Activated naive CD4-positive, alpha-beta T cell treated with anti-CD3 and anti-CD28 coated beads, Interleukin-2, amount 10 ng/mL, durations not matched to agents 7 days and 5 days (primary cell): ENCODE measurements around the gene SPATS2L.

Experiments used
- CTCF ChIA-PET: fragments of 350-600 bp; sonication (Branson Sonifier 250); formaldehyde crosslinking; loops from one replicate; lab custom pipeline; 2021; ENCODE audit warnings: antibody characterized with exemption; lab: Charles Lee
- DNase-seq: peaks from one replicate; pipeline ENCODE4 v3.0.0-alpha.2; 2020
- H3K27ac Mint-ChIP-seq: one replicate; pipeline ENCODE4 v1.8.0; 2021; ENCODE audit warnings: mild to moderate bottlenecking, moderate library complexity, mixed read lengths
- H3K27me3 Mint-ChIP-seq: one replicate; pipeline ENCODE4 v1.8.0; 2021; ENCODE audit warnings: mild to moderate bottlenecking, mixed read lengths
- H3K36me3 Mint-ChIP-seq: one replicate; pipeline ENCODE4 v1.8.0; 2021; ENCODE audit warnings: mixed read lengths
- H3K4me1 Mint-ChIP-seq: one replicate; pipeline ENCODE4 v1.8.0; 2021; ENCODE audit warnings: mixed read lengths
- H3K4me3 Mint-ChIP-seq: one replicate; pipeline ENCODE4 v1.8.0; 2021; ENCODE audit warnings: mild to moderate bottlenecking, moderate library complexity, mixed read lengths
- H3K9me3 Mint-ChIP-seq: one replicate; pipeline ENCODE4 v1.8.0; 2021; ENCODE audit warnings: mixed read lengths

Gene SPATS2L

DNA sequence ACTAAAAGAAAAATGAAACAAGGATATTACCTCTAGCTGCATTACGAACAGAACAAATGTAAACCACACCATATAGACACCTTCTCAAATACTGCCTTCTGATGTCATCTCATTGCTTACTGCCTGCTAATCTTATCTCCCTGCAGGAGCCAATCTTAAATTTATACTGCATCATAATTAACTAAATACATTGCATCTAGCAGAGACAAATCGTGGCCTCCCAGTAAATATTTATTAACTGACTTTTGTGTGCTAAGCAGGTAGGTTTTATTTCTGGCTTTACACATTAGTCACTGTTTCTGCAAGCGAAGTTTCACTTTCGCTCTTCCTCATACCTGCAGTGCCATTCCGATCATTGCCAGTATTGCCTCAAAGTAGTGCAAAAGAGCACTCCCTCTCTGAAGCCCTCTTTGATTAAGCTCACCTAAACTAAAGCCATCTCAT lies 67.5 kb downstream of the SPATS2L start:
- Mint-ChIP-seq H3K27ac (peak overlapping the region; percentile 97), H3K27me3 (no peaks in the 10 kb centered on the region), H3K36me3 (no peaks in the 10 kb centered on the region), H3K4me3 (peak overlapping the region; percentile 81), H3K4me1 (peaks cover 57% of the 10 kb centered on the region), H3K9me3 (no peaks in the 10 kb centered on the region)
- DNase-seq, result peak; percentile 58
- CTCF ChIA-PET, result interaction anchor here (0.9 to 2.1 kb wide), 6 partner anchors 9 to 109 kb away, joined by 3 to 5 read pairs (median 3); no protein-coding TSS in a partner anchor

DNA sequence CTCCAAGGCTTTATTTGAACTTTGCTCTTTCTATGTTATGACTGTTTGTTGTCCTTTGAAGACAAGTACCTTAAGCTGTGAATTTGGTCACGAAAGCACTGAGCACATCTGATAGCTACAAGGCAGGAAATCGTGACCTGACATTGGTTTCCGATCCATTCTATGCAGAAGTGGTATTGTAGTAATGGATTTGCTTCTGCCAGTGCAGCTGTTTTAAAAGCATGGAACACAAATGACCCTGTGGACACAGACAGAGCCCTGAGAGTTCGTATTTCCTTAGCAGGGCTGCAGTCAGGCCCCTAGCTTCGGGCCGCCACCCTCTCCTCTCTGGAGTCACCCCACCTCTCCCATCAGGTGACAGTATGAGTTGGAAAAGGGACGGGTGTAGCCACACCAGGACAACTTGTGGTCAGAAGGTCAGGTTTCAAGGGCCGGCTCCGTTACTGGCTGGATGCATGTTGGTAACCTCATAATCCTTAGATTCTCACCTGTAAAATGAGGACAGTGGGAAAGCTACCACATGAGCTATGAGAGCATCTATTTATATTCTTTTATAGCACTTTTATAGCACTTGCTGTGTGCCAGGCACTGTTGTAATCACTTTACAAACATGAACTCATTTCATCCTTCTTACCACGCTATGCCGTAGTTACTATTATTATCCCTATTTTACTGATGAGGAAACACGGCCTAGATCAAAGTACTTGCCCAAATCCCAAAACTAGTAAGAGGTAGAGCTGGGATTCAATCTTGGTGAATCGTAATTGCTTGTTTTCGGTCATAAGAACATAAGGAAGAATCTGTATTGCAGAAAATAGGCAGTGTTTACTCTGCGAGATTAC lies 70.2 kb downstream of the SPATS2L start:
- Mint-ChIP-seq H3K9me3 (no peaks in the 10 kb centered on the region), H3K27me3 (no peaks in the 10 kb centered on the region), H3K4me1 (peaks cover 76% of the 10 kb centered on the region), H3K36me3 (no peaks in the 10 kb centered on the region), H3K4me3 (no peak overlapping the region), H3K27ac (peak overlapping the region; percentile 72)
- CTCF ChIA-PET, result interaction anchor here (1.1 to 1.5 kb wide), 2 partner anchors 33 to 94 kb away, joined by 3 read pairs; no protein-coding TSS in a partner anchor
- DNase-seq, result peak; percentile 56

DNA sequence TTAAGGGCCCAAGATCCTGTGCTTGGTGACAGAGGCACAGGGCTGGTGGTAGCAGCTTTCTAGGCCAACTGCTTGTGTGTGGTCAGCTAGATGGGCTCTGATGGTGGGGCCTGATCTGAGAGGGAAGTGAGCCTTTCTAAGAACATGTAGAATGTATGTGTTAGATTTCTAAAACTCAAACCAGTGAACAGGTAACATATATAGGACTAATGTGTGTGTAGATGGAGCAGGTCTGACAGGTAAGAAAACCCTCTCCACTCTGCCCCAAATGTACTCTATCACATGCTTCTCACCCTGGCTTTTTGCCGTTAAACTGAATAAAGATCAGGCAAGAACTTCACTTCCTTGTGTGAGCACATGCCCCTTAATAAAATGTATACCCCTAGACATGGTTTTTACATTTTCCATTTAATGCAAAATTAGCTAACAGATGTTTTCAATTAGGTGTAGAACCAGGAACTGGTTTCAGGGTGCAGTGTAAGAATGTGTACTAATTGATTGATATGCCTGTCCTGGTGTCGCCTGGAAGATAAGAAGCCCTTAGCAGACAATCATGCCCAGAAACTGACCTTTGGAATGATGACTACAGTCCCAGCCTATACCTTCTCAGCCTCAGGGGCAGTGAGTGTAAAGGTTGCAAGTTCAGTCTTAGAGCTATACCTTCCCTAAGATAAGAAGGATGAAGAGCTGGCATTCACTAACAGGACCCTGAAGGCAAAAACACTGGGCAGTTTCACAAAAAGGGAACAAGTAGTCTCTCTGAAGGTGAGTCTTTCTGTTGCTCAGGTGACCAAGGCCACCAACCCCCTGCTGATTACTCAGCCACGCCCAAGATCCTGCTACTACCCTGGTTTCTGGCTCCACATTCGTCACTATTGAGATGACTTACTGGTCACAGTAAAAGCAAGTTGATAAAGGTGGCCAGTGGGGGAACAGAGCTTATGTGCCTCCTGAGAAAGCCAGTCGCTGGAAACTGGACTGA lies 71.2 kb downstream of the SPATS2L start:
- Mint-ChIP-seq H3K27ac (no peak overlapping the region), H3K4me1 (peaks cover 76% of the 10 kb centered on the region), H3K27me3 (no peaks in the 10 kb centered on the region), H3K36me3 (no peaks in the 10 kb centered on the region), H3K9me3 (no peaks in the 10 kb centered on the region), H3K4me3 (no peak overlapping the region)
- CTCF ChIA-PET, result interaction anchor here (1.1 to 1.5 kb wide), 2 partner anchors 32 to 93 kb away, joined by 3 read pairs; no protein-coding TSS in a partner anchor
- DNase-seq, result no peak

DNA sequence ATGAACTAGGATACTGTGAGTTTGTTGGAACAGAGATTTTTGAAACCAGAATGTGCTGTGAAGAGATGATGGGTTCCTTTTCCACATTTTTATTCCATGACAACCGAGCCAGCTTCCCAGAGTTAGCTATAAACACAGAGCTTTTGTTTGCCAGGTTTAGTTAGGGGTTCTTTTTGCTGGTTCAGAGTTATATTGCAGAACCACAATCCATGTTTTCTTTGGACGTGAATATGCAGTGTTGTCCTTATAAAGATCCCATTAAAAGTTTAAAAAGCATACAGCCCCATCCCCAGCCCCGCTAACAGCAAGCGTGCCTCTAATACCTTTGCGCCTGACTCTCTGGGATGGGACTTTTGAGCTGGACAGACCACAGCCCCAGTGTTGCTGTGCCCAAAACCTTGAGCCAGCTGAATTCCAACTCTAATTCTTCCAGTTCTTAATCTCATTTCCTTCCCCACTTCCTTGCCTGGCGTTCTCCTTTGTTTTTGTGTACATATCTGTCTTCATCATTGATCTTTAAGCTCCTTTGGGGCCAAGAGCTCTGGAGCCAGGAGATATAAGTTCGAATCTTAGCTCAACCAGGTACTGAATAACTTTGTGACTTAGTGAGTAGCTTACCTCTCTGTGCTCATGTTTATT lies 72.3 kb downstream of the SPATS2L start:
- no peak for DNase-seq
- no peaks in the 10 kb centered on the region for H3K9me3 Mint-ChIP-seq
- CTCF ChIA-PET, result interaction anchor here (0.7 to 1.2 kb wide), 2 partner anchors 8 to 64 kb away, joined by 3 read pairs; no protein-coding TSS in a partner anchor
- H3K27ac Mint-ChIP-seq, result no peak overlapping the region
- H3K27me3 Mint-ChIP-seq, result no peaks in the 10 kb centered on the region
- H3K4me3 Mint-ChIP-seq, result no peak overlapping the region
- peaks cover 77% of the 10 kb centered on the region for H3K4me1 Mint-ChIP-seq
- H3K36me3 Mint-ChIP-seq, result no peaks in the 10 kb centered on the region

DNA sequence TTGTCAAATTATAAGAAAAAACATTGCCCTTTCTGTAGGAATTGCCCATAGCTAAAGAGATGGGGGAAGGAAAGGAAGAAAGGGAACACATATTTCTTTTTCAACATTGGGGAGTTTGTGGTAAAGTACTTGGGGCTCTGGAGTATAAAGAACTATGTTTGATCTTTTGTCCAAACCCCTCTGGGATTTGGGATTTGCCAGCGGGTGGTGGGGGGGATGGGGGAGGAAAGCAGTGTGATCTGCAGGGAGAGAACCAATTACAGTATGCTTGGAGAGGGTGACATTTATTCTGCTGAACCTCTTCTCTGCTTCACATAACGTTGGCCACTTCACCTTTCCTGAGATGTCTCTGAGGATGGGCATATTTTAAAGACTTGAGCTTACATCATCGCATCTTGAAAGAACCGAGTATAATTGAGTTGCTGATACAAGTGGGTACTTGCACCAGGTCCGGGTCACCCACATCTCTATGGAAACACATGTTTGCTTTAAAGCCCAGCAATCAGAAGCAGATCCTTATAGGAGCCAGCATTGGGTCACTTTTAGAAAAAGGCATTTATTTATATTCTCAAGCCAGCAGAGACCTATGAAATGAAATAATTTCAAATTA lies 73.1 kb downstream of the SPATS2L start:
- H3K36me3 Mint-ChIP-seq, result no peaks in the 10 kb centered on the region
- CTCF ChIA-PET, result interaction anchor here (0.7 to 1.2 kb wide), 4 partner anchors 8 to 147 kb away, joined by 3 read pairs; no protein-coding TSS in a partner anchor
- no peak overlapping the region for H3K4me3 Mint-ChIP-seq
- H3K27me3 Mint-ChIP-seq, result no peaks in the 10 kb centered on the region
- DNase-seq, result no peak
- H3K9me3 Mint-ChIP-seq, result no peaks in the 10 kb centered on the region
- no peak overlapping the region for H3K27ac Mint-ChIP-seq
- peaks cover 74% of the 10 kb centered on the region for H3K4me1 Mint-ChIP-seq

DNA sequence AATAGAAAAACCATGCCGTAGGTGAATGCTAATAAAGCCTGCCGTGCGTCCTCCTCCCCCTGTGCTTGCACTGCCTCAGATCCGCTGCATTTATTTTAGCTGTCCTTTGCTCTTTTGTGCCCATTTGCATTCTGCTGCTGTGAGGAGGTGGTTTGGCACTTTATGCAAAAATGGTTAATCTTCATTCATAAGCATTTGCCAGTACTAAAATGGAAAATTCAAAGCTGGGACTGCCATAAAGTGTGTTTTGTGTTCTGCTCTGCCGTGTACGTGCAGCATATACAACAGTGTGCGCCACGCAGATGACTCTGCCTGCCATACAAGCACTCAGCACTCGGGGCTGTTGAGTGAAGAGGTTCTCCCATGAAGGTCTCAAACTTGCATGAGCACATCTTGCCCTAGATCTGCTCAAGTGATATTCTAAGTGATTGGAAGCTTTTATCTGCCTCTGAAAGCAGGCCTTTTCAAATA lies 73.6 kb downstream of the SPATS2L start:
- no peak overlapping the region for H3K27ac Mint-ChIP-seq
- H3K9me3 Mint-ChIP-seq, result no peaks in the 10 kb centered on the region
- no peaks in the 10 kb centered on the region for H3K36me3 Mint-ChIP-seq
- no peak overlapping the region for H3K4me3 Mint-ChIP-seq
- CTCF ChIA-PET, result interaction anchor here (0.8 to 0.9 kb wide), 2 partner anchors 8 to 146 kb away, joined by 3 read pairs; no protein-coding TSS in a partner anchor
- H3K27me3 Mint-ChIP-seq, result no peaks in the 10 kb centered on the region
- DNase-seq, result no peak
- peaks cover 70% of the 10 kb centered on the region for H3K4me1 Mint-ChIP-seq

DNA sequence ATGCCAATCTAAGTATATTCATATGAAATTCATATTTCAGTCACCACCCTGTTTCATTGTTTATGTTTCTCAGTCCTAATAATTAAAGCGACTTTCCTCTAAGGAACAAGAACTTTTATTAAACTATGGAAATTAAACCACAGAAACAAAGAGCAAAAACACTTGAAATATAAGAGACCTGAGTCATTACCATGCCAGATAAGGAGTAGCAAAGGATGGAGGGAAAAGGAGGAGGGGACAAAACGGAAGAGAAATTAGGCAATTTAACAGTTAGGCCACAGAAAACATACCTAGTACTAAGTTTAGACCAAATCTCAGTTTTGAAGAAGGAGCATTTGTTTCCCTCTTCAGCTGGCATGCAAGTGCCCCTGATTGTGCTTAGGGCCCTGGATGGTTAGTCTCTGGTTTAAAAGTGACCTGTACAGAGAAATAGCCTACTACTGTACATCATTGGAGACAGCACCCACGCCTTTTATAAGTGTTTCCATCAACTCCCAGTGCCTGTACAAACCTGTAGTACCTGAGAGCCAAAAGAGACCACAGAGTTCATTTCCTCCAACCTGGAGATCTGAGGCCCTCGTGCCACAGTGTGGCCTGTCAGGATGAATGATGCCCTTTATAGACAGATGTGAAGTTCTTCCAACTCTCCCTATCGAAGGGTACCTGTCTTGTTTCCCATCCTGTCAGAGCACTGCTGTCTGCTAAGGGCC lies 74.5 kb downstream of the SPATS2L start:
- peaks cover 64% of the 10 kb centered on the region for H3K4me1 Mint-ChIP-seq
- H3K9me3 Mint-ChIP-seq, result no peaks in the 10 kb centered on the region
- H3K4me3 Mint-ChIP-seq, result no peak overlapping the region
- H3K27ac Mint-ChIP-seq, result peak overlapping the region; percentile 19
- CTCF ChIA-PET, result interaction anchor here (0.9 kb wide), 1 partner anchor 9 kb away, joined by 3 read pairs; no protein-coding TSS in a partner anchor
- DNase-seq, result no peak
- H3K36me3 Mint-ChIP-seq, result no peaks in the 10 kb centered on the region
- no peaks in the 10 kb centered on the region for H3K27me3 Mint-ChIP-seq

DNA sequence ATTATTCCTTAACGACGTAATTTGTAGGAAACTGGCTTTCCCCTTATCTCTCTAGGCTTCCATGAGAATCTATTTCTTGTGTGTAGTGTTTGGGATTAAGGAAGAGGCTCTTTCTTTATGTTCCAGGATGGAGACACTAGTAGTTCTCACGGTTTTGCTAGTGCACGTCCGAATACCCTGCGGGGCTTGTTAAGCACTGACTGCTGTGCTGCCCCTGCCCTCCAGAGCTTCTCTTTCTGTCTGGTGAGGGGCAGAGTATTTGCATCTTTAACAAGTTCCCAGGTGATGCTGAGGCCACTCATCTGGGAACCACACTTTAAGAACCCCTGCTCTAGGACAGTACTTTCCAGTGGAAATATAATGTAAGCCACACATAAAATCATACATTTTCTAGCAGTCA lies 76.4 kb downstream of the SPATS2L start:
- DNase-seq, result no peak
- Mint-ChIP-seq H3K9me3 (no peaks in the 10 kb centered on the region), H3K4me3 (no peak overlapping the region), H3K36me3 (peaks cover 8% of the 10 kb centered on the region), H3K4me1 (peaks cover 45% of the 10 kb centered on the region), H3K27me3 (no peaks in the 10 kb centered on the region), H3K27ac (no peak overlapping the region)
- CTCF ChIA-PET, result interaction anchor here (1.6 kb wide), 1 partner anchor 8 kb away, joined by 5 read pairs; no protein-coding TSS in a partner anchor

DNA sequence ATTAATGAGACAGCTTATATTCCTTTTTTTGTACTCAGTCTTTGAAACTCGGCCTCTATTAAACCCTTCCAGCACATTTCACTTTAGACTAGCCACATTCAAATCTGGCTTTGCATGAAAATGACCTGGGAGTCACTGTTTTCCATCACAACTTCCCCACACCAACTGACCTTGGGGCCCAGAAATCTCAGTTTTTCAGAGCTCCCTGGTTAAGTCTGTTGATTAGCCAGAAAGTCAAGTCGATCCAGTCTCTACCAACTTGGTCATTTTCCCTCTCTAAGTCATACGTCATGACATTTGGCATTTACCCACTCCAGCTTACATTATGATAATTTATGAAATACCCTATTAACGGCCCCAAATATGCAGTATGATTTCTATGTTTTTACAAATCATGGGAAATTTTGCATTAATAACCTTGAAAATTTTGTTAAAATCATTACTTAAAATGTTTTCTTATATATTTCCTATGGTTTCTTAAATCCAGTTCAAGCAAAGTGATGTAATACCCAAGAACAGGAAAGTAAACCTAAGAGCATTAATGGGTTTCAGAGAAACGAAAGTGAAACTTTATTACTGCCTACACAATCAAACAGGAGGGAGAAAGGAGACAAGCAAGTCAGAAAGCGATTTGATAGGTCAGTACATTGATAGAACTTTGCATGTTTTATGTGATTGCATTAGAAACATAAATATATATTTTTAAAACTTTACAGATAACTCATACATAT lies 77.1 kb downstream of the SPATS2L start:
- H3K27ac Mint-ChIP-seq, result peak overlapping the region; percentile 85
- peaks cover 9% of the 10 kb centered on the region for H3K36me3 Mint-ChIP-seq
- H3K4me1 Mint-ChIP-seq, result peaks cover 42% of the 10 kb centered on the region
- CTCF ChIA-PET, result interaction anchor here (1.6 kb wide), 1 partner anchor 9 kb away, joined by 5 read pairs; no protein-coding TSS in a partner anchor
- no peaks in the 10 kb centered on the region for H3K27me3 Mint-ChIP-seq
- H3K9me3 Mint-ChIP-seq, result no peaks in the 10 kb centered on the region
- peak overlapping the region; percentile 1 for H3K4me3 Mint-ChIP-seq
- no peak for DNase-seq

DNA sequence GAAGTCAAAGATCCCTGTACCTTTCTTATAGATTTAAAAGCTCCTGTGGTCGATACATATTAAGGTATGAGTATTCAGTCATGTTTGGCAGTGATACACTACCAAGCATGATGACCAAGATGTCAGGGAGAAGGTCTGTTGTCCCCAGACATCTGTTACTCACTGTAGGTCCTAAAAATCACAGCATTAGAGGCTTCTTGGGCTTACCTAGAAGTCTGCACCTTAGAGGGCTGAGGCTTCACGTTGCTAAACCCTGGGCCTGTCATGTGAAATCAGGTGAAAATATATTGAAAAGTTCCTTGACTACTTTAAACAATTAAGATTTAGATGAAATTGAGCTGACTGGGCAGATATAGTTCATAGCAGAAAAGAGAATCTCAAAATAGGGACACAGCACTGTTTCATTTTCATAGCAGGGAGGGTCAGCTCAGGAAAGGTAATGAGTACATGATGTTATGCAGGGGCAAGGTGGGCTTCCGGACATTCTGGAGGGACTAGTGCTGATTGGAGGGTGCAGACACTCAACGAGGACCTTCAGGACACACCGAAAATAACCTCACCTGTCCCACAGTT lies 78.7 kb downstream of the SPATS2L start:
- no peaks in the 10 kb centered on the region for H3K27me3 Mint-ChIP-seq
- peaks cover 36% of the 10 kb centered on the region for H3K4me1 Mint-ChIP-seq
- CTCF ChIA-PET, result no interaction called here
- no peaks in the 10 kb centered on the region for H3K9me3 Mint-ChIP-seq
- DNase-seq, result no peak
- peaks cover 18% of the 10 kb centered on the region for H3K36me3 Mint-ChIP-seq
- H3K4me3 Mint-ChIP-seq, result no peak overlapping the region
- no peak overlapping the region for H3K27ac Mint-ChIP-seq

DNA sequence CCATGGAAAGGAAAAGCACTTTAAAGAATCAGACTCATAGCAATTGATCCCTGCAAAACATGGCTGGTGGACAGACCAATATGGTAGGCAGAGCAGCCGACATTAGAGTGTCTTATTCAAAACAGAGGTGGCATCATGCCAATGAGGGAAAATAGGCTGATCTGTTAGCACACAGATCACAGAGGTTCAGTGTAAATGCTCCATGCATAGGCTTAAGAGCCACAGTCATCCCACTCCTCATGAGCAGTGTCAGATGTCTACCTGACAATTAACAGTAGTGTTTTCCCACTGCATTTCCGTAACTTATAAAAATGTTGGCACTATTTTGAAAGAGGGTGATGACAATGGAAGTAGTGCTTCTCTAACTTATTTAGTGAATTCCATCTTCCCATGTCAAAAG lies 86.7 kb downstream of the SPATS2L start:
- H3K27me3 Mint-ChIP-seq, result no peaks in the 10 kb centered on the region

DNA sequence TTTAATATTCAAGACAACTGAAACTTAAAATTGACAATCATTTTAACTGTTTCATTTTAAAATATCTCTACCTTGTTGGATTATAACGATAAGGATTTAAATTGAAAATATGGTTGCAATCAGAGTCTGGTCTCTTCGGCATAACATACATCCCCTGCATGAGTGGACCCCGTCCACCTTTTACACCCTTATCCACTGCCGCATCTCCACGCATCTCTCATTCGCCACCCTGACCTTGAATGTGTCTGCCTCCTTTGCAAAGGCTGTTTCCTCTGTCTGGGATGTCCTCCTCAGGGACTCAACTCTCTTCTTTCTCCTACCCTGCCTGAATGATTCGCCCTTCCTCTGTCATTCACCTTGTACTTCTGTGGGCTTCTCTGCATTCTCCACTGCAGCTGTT lies 87.6 kb downstream of the SPATS2L start:
- Mint-ChIP-seq H3K4me3 (no peak overlapping the region), H3K27ac (no peak overlapping the region), H3K27me3 (no peaks in the 10 kb centered on the region), H3K36me3 (peaks cover 19% of the 10 kb centered on the region), H3K4me1 (no peaks in the 10 kb centered on the region), H3K9me3 (no peaks in the 10 kb centered on the region)
- CTCF ChIA-PET, result no interaction called here
- no peak for DNase-seq

More for the DNA sequence above, 86.7 kb downstream of the SPATS2L start:
- no peaks in the 10 kb centered on the region for H3K9me3 Mint-ChIP-seq
- H3K27ac Mint-ChIP-seq, result no peak overlapping the region
- DNase-seq, result no peak
- no peaks in the 10 kb centered on the region for H3K4me1 Mint-ChIP-seq
- CTCF ChIA-PET, result no interaction called here
- no peak overlapping the region for H3K4me3 Mint-ChIP-seq
- H3K36me3 Mint-ChIP-seq, result peaks cover 20% of the 10 kb centered on the region
